GM19455 (cell line): ENCODE results near the gene CRTAP.
"Not testable (repeated sequence)": the region's sequence is repeated elsewhere in the genome, so short reads cannot be mapped to it uniquely, and the experiment has no call there.

Source experiments
- ATAC-seq: cut with Tn5 transposase; IDR thresholded peaks from one replicate; pipeline ENCODE4 v1.9.1; 2021; ENCODE audit not compliant: unreplicated experiment

CRTAP gene

DNA sequence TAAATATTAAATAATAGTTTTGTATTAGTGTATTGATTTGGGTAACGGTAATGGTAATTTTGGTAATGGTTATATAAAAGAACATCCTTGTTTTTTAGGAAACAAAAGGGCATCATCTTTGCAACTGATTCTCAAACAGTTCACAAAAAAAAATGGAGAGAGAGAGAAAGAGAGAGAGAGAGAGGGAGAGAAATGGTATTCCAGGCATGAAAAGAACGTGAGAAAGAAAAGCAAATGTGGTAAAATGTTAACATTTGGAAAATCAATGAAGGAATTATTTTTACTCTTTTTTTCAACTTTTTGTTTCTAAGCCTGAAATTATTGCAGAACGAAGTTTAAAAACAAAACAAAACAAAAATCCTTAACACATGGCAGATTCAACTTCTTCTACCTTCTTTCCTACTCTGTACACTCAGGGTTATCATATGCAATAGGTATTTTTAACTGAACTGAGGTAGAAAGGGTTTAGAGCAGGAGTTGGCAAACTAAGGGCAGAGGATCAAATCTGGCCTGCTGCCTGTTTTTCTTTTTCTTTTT, 14.6 kb upstream of the CRTAP start:
- no peak for ATAC-seq

DNA sequence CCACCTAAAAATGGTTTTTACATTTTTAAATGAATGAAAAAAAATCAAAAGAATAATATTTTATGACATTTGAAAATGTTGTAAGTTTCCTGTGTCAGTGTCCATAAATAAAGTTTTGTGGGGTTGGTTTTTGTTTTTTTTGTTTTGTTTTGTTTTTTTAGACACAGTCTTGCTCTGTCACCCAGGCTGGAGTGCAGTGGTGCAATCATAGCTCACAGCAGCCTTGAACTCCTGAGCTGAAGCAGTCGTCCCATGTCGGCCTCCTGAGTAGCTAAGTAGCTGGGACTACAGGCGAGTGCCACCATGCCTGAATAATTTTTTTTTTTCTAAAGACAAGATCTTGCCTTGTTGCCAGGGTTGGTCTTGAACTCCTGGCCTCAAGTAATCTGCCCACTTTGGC, 14.1 kb upstream of the CRTAP start:
- ATAC-seq, result no peak

DNA sequence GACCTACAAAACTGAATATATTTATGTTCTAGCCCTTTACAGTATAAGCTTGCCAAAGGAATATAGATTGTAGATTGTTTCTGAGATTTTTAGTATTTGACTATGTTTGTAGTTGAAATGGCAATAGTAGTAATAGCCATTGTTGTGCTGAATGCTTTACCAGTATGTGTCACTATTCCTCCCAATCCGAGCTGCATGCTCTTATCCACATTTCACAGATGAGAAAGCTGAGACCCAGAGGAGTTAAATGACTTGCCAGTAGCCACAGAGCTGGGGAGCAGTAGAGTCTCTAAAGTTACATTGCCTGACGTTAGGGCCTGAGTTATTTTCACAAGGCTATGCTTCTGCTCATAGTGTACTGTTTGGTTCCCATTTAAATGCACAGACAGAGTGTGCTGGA, 13.6 kb upstream of the CRTAP start:
- ATAC-seq, result no peak

DNA sequence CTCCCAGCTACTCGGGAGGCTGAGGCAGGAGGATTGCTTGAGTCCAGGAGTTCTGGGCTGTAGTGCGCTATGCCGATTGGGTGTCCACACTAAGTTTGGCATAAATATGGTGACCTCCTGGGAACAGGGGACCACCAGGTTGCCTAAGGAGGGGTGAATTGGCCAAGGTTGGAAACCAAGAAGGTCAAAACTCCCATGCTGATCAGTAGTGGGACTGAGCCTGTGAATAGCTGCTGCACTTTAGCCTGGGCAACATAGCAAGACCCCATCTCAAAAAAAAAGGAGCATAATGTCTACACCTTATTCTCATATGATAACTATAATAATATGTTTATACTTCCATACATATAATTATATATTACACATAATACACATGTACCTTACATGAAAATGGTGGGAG, 10.8 kb upstream of the CRTAP start:
- ATAC-seq, result no peak

DNA sequence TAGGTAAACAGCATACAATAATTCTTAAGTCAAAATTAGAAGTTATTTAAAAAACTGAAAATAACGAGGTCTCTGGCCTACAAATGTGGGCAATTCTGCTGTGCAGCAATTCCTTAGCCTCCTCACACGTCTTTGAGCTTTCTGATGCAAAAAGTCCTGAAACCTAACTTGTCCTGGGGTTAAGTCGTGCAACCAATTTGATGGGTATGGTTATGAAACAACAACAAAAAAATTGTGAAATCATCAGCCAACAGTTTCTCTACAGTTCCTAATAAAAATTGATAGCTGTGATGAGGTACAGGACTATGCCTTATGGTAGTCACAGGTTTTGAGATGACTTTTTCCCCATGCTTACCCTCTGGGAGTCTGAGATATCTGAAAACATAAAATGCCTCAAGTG, 10.3 kb upstream of the CRTAP start:
- no peak for ATAC-seq

DNA sequence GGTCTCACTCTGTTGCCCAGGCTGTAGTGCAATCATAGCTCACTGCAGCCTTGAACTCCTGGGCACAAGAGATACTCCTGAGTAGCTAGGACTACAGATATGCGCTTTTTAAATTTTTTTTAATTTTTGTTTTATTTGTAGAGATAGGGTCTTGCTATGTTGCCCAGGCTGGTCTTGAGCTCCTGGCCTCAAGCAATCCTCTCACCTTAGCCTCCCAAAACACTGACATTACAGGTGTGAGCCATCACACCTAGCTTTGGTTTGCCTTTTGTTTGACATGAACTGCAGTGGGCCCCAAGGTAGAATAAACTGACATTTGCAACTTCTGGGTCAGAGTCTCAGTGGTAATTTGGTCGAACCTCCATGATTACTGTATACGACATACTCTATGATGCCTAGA, 9.0 kb upstream of the CRTAP start:
- ATAC-seq, result no peak

DNA sequence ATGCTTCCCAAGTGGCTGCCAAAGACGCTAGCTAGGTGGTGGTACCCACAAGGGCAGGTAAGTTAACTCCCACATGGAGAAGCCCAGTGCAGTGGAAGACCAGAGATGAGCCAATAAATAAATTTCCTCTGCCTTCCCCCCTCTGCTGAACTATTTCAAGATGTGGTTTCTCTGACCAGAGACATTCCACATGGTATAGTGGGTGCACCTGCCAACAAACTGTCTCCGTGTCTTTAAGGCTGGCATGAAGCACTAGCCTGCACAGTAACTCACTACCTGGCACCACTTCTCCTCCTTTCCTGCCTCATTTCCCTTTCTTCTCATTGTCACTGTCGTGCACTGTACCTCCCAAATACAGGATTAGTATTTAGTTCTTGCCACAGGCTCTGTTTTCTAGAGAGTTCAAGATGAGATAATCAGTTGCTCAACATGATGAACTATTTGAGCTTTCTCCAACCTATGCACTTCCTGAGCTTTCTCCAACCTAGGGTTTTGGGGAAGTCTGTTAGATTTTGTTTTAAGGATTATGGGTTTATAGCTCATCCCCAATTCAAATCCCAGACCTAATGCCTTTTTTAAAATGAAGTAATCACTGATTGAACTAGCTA, 8.4 kb upstream of the CRTAP start:
- no peak for ATAC-seq

DNA sequence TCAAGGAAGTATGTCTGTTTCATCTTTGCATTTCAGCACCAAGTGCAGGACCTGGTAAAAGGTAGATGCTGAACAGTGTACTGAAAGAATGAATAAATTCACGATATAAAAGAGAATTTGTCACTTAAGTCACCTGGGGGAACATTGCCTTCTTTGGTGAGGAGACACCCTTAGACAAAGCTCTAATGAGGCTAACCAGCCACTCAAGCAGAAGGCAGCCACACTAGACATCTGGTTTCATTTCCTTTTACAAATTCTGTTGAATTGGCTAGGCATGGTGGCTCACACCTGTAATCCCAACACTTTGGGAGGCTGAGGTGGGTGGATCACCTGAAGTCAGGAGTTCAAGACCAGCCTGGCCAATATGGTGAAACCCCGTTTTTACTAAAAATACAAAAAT, 7.0 kb upstream of the CRTAP start:
- ATAC-seq, result not testable (repeated sequence)

DNA sequence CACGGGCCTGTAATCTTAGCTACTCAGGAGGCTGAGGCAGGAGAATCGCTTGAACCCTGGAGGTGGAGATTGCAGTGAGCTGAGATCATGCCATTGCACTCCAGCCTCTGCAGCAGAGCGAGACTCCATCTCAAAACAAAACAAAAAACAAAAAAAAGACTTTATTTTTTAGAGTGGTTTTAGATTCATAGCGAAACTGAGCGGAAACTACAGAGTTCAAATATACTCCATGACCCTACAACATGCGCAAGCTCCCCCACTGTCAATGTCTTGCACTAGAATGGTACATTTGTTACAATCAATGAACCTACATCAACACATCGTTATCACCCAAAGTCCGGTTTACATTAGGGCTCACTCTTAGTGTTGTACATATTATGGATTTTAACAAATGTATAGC, 2.2 kb upstream of the CRTAP start:
- peak; percentile 46 for ATAC-seq

DNA sequence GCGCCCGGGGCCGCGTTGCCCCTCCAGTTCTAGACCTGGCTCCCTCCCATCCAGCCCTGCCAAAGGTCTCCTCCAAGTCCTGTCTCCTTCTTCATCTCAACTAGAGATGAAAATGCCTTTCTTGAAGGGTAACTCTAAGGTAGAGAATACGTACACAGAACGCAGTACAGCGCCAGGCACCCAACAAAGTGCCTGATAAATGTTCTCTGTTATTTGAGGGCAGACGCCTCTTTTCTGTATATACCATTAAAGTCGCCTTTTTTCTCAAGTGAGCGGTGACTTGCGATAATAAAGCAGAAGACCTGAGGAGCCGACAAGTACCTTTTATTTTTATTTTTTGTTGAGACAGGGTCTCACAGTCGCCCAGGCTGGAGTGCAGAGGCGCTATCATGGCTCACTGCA, 809 bp downstream of the CRTAP start:
- ATAC-seq, result peak; percentile 8

DNA sequence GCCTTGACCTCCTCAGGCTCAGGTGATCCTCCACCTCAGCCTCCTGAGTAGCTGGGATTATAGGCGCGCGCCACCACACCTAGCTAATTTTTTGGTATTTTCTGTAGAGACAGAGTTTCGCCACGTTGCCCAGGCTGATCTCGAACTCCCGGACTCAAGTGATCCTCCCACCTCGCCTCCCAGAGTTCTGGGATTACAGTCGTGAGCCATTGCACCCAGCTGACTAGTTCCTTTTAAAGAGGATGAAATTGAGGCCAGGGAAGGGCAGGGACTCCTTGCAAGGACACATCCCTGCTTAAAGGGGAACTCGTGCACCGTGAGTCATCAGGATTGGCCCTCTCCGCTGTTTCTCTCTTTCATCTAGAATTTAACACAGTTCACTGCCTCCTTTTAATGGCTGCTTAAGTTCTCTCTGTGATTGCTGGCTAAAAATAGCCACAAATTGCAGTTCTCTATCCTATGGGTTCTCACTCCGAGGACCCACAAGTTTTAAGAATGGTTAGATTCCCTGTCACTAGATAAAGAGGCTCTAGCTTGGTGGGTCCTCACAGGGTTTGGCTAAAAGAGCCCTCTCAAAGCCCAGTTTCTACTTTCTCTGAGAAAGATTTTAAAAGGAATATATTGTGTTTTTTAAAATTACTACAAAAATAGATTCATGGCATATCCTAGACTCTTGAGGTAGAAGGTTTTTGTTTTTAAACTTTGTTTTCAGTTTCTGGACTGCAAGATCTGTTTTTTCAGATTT, 1.4 kb downstream of the CRTAP start:
- ATAC-seq, result no peak

DNA sequence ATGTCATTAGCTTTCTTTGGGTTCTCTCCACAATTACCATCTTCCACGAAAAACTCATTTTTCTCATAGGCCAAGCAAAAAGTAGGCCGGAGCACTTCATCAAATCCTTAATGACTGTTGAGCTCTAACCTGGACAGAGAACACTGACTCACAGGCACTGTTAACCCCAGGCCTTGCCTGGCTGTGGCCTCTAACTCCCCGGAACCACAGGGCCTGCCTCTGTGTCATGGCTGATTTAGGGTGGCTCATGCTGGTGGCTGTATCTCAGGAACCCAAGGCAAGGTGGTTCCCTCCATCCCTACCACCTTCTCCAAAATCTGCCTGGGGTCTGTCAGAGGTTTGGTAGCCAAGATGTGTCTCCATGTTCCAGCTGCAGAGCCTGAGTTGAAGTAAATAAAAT, 3.6 kb downstream of the CRTAP start:
- no peak for ATAC-seq

DNA sequence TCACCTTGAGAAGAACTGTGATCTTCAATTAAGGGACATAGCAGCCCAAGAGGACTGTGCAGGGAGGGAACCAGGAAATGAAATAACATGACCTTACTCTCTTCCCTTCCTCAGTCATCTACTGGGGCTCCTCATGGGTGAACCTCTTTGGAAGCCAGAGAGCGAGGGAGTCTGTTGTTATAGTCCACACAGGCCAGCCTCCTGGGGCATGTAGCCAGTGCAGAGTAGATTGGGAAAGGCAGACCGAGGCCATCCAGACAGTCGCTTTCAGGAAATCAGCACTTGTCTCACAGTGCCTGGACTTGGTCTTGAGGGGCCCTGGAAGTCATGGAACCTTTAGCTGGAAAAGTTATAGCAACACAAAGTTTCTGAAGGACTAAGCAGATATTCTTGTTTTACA, 6.1 kb downstream of the CRTAP start:
- no peak for ATAC-seq

DNA sequence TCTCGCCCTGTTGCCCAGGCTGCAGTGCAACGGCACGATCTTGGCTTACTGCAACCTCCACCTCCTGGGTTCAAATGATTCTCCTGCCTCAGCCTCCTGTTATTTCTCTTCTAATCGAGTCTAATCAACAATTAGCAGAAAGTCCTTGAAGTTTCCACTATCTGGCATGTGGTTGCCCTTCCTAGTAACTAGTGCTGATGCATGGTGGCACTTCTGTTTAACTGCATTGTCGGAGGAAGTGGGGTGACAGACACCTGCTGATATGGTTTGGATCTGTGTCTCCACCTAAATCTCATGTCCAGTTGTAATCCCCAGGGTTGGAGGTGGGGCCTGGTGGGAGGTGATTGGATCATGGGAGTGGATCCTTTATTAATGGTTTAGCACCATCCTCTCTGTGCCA, 9.2 kb downstream of the CRTAP start:
- ATAC-seq, result no peak

DNA sequence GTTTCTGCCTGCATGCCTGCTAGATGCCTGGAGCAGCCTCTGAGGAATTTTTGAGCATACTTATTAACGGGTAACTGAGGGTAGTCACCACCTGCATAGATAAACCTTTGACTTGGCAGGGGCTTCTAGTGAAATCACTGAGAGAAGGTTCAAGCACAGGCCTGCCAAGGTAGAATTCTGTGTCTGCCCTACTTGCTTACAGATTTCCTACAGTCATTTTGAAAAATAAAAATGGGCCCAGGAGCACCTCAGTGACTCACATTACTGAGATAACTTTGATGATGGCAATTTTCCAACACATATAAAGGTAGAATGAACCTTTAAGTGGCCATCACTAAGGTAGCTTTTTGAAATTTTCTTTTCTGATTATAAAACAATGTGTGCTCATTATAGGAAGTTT, 10.8 kb downstream of the CRTAP start:
- no peak for ATAC-seq

DNA sequence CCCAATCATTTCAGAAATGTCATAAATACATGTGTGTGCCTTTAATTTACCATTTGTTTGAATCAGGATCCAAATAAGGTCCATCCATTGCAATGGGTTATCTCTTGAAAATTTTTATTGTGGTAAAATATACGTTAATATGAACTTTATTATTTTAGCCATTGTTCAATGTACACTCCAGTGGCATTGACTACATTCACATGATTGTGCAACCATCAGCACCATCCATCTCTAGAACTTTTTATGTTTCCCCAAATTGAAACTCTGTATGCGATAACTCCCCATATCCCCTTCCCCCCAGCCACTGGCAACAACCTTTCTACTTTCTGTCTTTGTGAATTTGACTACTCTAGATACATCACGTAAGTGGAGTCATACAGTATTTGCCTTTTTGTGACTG, 12.0 kb downstream of the CRTAP start:
- ATAC-seq, result no peak

DNA sequence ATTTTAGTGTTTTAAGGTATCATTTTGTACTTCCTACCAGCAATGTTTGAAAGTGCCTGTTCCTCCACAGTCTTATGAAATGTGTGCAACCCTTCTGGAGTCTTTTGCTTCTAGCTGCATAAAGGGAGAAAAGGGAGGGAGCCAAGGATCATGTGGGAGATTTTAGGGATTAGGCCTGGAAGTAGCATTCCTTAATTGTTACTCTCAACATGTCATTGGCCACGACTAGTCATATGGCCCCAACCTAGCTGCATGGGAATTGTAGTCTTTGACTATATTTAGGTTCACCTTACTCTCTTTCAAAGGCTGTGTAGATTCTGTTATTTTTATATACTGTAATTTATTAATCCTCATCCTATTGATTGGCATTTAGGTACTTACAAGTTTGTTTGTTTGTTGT, 14.9 kb downstream of the CRTAP start:
- ATAC-seq, result no peak

DNA sequence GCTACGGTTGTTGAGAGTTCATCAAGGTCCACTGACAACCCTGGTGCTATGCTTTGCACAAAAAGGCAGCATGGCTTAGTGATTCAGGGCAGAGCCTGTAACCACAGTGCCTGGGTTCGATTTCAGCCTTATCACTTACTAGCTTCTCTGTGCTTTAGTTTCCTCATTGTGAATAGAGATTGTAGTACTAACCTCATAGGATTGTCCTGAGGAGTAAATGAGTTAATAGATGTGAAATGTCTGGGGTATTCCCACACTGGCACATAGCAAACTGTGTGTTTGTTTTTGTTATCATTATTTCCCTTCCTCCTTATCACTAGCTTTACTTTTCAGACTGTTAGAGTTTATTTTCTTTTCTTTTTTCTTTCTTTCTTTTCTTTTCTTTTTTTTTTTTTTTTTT, 16.3 kb downstream of the CRTAP start:
- no peak for ATAC-seq

DNA sequence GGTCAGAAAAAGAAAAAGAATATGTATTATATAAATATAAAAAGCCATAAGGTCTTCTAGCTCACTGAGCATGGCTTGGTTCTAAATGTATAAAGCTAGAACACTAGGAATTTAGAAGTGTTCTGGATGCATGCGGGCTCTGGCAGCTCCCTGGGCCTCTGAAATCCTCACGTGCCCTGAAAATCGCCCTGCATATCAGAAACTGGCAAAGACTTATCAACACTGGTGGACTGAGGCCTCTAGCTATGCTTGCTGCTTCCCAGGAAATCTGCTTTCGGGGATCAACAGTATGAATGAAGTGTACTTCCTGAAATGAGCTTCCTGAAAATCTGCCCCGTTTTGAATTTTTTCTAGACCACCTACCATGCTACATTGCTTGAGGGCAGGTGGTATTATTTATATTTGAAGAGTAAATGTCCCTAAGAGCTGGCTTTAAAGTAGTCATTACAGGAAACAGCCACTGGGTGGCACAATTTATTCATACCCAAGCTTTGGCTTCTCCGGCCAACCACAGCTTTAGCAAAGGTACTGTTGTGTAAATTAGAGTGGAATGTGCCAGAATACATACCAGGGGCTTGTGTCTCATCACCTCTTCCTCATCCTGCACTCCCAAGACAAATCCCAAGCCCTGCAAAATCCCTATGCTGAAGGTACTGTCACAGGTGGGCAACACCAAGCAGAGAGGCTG, 17.7 kb downstream of the CRTAP start:
- ATAC-seq, result peak; percentile 91

DNA sequence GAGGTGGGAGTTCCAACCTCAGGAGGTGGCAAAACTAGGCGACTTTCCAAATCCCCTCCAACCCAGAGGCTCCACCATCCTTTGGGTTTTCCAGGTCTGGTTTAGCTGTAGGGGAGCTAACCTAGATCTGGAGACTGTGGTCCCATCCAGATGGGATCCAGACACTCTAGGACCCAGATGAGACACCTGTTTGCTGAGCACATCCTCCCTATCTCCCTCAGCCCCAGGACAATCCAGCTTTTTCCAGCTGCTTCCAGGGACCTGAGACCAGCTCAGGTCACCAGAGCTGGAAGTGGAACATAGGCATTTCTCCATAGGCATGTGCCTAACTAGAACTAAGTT, 18.2 kb downstream of the CRTAP start:
- no peak for ATAC-seq

DNA sequence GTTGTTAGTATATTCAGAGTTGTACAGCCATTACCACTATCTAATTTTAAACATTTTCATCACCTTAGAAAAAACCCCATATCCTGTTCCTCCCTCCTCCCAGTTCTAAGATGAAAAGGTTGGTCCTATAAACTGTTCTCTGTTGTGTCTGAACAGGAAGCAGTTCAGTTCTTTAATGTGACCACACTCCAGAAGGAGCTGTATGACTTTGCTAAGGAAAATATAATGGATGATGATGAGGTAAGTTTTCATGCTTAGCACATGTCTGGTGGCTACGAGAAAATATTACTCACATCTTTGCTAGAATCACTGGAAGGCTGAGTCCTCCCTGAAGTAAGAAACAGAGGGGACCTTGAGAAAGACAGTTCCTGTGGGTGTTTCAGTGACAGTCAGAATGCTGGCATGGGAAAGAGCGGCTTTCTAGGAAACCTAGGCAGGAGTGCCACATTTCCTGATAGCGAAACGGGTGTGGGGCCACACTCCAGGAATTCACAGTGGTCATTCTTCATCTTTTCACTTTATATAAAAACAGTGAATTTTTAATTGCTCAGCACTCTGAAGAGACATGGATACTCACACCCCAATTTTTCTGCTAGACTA, 20.3 kb downstream of the CRTAP start:
- no peak for ATAC-seq

DNA sequence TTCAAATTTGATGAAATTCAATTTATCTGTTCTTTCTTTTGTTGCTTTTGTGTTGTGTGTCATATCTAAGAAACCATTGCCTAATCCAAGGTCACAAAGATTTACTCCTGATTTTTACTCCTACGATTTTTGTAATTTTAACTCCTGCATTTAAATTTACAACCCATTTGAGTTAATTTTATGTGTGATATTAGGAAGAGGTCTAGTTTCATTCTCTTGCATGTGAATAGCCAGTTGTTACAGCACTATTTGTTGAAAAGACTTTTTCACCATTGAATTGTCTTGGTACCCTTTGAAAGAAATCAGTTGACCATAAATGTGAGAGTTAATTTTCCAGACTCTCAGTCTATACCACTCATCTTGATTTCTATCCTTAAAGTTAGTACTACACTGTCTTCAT, 23.9 kb downstream of the CRTAP start:
- no peak for ATAC-seq
